Caki2 (cell line): ENCODE data around the gene ZDHHC24. TPM values are rescaled to one million over a fixed set of nuclear protein-coding genes. Genes with fewer than 3 reads are reported as not detected.

Experiments
- DNase-seq: peaks from one replicate; pipeline ENCODE4 v3.0.0-alpha.2; 2015; ENCODE audit warnings: low read depth
- in situ Hi-C: cut with HindIII; loops from 2 replicates; pipeline ENCODE4 v1.10.0; 2016; ENCODE audit warnings: low sequenced_read_pairs, low pct_unique_long_range_greater_than_20kb, mixed read lengths
- total RNA-seq: library from RNA; depleted of rRNA; stranded (reverse); fragments of >200 nt; shearing (Covaris generic); gene quantifications from 2 replicates; pipeline ENCODE4 v1.2.3, GENCODE V29; 2014; ENCODE audit warnings: low replicate concordance; rRNA removed

ZDHHC24 gene
- total RNA-seq, 1 experiment from 2014 or later, result 10.9 TPM

DNA sequence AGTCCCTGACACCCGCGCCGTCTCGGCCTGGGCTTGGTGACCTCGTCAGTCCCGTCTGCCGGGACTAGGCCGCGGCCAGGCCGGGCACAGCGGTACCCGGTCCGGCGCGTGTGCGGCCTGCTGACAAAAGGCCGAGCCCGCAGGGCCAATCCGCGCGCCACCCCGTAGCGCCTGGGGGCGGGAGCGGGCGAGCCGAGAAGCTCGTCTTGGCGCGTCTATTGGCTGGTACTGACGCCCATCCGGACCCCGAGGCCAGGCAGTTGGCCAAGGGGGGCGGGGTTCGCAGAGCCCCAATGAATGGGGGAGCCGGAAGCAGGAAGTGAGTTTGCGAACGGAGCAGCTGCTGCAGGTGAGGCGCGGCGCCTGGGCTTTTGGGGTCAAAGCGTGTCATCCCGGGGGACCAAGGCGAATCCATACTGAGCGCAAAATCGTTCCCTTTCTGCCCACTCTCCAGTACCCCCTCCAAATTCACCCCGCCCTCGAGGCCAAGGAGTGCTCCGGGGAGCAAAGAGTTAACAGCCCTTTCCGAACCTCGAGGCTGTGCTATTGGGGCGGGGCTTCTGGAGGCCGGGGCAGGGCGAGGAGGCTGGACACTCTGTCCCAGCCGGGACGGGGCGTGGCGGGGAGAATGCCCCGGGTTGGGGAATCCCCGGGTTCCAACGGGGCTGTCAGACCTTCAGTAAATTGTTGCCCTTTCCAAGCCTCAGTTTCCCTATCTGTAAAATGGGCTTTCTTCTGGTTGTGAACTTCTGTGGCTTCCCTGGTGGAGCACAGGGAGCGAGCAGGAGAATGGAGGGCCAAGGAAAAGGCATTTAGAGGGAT, 65.5 kb downstream of the ZDHHC24 start, which contains the start of gene DPP3:
DPP3 (plus strand) TSS at position 318 of the 822 bp plus-strand sequence. CDS start 1,767 bp downstream, outside the sequence.
- in situ Hi-C loops, result no loop called here
- peak; percentile 94 for DNase-seq

DNA sequence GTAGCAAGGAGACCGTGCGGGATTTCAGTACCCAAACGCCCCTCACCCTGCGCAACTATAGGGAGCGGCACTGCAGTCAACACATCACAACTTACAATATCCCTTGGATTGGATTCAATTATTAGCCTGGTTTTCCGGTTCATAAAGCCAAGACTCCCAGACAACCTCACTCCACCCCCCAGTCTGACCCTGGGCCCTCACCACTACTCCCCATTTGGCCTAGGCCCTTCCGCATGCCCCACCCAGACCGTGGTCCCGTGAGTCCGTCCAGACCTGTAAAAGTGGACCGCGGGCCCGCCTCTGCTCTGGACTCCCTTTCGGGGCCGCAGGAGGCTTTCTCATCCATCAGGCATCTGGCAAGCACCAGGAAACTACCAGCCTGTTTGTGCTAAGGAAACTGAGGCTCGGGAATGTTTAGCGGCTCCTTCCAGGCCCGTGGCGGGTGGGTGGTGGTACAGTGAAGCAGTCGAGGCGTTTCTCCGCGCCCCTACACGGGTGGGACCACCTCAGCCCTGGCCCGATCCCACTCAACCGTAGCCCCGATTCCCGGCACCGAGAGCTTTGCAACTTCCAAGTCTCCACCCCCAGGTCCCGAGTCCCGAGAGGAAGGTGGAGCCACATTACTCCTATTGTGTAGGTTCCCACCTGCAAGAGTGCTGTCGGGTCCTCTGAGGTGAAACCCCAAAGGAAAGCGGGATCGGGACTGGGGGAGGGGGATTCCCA, 66.3 kb downstream of the ZDHHC24 start:
- DNase-seq, result no peak
- in situ Hi-C loops, result no loop called here

DNA sequence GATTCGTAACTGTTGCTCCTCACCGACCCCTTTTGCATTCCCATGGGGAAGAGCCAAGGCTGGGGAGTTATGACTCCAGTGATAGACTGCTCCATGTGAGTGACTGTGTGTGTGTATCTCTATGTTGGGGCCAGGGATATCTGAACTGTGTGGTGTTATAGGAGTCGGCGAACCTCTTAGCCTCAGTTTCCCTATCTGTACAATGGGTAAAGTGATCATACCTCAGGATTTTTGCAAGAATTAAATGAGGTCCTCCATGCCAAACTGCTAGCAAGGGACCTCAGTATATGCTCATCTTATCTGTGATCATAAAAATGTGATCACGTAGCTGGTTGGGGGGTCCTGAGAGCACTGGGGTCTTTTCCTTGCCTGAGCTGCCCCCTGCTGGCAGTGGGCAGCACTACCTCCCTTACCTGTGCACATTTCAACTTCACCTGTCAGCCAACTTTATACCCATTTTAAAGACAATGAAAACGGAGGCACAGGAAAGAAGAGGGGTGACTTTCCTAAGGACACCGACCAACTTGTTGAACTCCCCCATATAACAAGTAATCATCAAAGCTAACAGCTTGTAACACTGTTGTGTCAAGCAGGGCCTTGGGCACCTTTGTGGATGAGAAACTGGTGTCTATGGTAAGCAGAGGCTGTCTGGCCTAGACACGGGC, 67.0 kb downstream of the ZDHHC24 start:
- in situ Hi-C loops, result no loop called here
- DNase-seq, result peak; percentile 21

DNA sequence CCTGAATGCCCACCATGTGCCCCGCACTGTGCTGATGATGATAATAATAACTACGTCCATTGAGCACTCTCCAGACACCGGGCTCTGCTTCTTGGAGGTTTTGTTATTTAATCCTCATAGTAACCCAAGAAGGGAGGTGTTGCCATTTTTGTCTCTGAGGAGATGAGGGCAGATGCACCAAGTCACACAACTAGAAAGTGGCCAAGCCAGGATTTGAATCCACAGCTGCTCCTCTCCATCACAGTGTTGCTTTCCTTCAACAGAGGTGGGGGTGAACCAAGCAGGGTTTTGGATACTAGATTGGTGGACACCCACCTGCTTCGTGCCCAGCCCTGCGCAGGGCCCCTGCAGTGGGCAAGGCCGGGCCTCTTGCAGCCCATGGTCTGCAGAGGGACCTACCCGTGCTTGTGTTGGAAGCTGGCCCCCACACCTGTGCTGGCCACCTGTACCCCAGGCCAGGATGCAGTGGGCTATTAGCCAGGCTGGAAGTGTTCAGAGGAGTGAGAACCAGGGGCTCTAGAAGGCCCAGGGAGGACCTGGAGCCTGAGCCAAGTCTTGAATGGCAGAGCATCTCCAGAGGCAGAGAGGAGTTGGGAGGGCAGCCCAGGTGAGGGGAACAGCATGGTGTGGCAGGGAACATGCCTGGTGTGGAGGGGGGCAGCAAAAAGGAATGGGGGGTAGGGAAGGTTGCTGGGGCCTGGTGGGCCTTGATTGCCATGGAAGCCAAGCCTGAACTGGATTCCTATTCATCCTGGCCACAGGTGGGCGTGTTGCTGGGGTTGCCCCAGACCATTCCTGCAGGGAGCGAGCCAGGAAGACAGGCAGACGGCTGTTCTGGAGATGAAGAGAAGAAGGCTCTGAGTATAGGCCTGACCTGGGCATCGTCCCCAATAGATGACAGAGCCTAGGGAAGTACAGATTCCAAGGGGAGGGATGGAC, 68.3 kb downstream of the ZDHHC24 start:
- DNase-seq, result no peak
- in situ Hi-C loops, result no loop called here

DNA sequence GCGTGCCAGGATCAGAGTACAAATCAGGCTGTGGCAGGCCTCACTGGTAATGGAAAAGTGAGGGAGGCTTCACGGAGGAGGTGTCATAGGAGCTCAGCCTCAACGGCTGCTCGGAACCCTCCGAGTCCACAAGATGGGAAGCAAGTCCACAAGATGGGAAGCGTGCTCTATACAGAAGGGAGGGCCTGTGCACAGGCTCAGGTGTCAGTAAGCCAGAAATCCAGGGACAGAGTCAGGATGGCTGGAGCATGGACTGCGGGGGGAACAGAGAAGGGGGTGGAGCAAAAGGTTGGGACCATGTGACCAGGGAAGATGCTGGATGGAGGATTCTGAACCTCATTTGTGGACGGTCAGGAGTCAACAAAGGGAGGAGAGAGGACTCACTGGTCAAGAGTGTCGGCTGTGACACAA, 69.0 kb downstream of the ZDHHC24 start:
- in situ Hi-C loops, result no loop called here
- DNase-seq, result no peak

DNA sequence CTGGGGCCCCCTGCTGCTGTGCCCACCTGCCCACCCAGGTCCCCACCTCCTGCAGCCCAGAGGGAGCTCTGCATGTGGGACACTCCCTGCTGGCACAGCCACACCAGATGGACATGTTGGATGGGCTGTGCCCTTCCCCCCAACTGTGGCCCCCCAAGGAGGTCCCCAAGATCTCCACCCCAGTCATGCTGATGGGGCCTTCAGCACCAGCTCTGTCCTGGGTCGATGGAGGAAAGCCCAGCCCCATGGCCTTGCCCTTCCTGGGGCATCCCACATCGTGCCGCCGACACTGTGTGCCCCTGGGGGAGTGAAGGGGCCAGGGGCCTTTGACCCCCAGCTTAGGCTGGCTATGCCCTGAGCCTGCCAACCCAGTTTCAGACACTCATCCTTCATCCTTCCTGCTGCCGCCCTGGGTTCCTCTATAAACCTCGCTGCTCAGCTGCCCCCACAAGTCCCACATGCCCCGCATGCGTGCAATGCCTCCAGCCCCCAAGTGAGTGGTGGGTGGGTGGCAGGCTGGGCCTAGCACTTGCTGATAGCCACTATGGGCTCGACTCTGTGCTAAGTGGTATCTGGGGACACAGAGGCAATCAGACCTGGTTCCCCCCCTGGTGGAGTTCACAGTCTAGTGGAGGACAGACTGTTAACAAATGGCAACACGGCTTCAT, 69.5 kb downstream of the ZDHHC24 start:
- DNase-seq, result no peak
- in situ Hi-C loops, result no loop called here

DNA sequence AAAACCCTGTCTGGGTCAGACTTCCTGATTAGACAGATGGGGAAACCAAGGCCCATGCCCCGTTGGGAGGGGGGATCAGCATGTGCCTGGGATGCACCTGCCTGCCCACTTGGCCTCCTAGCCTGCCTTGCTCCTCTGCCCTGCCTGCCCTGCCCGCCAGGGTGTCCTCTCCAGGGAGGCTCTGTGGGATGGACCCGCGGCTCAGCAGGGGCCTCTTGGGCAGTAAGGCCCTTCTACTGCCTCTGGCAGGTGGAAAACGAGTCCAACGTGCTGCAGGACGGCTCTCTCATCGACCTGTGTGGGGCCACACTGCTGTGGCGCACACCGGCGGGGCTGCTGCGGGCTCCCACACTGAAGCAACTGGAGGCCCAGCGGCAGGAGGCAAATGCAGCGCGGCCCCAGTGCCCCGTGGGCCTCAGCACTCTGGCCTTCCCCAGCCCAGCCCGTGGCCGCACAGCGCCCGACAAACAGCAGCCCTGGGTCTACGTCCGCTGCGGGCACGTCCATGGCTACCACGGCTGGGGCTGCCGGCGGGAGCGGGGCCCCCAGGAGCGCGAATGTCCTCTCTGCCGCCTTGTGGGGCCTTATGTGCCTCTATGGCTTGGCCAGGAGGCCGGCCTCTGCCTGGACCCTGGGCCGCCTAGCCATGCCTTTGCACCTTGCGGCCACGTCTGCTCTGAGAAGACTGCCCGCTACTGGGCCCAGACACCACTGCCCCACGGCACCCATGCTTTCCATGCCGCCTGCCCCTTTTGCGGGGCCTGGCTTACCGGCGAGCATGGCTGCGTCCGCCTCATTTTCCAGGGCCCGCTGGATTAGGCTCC, 70.3 kb downstream of the ZDHHC24 start:
- in situ Hi-C loops, result no loop called here

DNA sequence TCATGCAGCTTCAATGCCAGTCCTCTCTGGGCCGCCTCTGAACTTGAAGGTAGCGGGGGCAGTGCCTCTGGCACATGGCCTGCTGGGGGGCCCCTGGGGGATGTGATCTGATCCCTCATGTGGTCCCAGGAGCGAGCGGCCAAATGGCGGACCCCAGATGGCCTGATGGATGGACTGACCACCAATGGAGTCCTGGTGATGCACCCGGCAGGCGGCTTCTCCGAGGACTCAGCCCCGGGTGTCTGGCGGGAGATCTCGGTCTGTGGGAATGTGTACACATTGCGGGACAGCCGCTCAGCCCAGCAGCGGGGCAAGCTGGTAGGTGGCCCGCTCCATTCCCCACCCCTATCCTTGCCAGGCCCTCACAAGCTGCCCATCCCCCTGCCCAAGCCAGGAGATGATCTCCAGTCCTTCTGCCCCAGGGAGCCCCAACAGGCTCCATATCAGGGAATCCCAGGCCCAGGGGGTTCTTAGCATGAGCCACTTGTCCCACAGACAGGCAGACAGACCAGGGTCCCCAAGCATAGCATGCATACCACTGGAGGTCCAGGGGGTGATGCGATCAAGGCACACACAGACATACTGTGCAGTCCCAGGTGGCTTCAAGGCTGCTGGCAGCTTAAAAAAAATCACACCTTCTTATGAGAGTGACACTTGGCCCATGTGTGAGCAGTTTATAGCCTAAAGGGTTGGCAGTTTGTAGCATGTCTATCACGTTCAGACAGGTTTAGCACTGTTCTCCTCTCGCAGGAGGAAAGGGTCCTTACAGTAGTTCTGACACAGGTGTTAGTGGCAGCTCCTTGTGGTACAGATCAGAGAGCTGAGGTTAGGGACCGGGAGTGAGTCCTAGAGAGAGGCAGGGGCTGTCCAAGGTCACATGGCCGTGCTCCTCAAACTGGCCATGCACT, 72.0 kb downstream of the ZDHHC24 start:
- in situ Hi-C loops, result no loop called here
- DNase-seq, result no peak

More for the DNA sequence above, 70.3 kb downstream of the ZDHHC24 start:
- DNase-seq, result no peak

DNA sequence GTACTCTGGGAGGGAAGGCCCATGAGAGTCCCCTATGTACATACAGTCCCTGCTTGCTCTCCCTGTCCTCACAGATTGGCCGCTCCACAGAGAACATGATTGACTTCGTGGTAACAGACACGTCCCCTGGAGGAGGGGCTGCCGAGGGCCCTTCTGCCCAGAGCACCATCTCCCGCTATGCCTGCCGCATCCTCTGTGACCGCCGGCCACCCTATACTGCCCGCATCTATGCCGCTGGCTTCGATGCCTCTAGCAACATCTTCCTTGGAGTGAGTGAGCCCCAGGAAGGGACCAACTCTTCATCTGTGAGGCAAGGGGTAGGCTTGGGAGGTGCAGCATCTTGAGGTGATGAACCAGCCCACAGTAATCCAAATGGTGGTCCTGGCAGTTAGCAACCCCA, 72.7 kb downstream of the ZDHHC24 start:
- in situ Hi-C loops, result no loop called here
- DNase-seq, result no peak

DNA sequence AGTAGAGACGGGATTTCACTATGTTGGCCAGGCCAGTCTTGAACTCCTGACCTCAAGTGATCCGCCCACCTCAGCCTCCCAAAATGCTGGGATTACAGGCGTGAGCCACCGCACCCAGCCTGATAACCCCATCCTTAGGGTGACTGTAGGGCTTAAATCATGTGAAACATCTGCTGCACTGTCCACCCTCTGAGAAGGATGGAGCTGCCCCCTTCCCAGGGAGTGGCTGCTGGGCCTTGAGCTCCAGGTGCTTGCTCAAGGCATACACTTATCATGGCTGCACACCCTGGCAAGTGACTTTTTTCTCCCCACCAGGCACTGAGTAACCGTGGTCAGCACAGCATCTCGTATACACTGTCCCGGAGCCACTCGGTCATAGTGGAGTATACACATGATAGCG, 73.8 kb downstream of the ZDHHC24 start:
- in situ Hi-C loops, result no loop called here
- DNase-seq, result no peak

DNA sequence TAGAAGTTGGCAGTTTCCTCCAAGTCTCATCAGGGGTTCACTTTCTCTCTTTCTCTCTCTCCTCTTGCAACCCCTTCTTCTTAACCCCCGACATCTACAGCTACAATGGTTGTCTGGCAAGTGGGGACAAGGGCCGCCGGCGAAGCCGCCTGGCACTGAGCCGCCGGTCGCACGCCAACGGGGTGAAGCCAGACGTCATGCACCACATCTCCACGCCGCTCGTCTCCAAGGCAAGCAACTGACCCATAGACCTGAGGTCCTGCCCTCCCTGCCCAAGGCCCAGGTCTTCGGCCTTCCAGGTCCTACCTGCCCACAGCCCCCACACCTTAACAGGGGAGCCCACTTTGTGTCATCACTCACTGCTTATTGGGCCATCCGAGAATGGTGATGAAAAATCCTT, 74.7 kb downstream of the ZDHHC24 start:
- DNase-seq, result no peak
- in situ Hi-C loops, result no loop called here

Other genes with a start within 250 kb of the ZDHHC24 start
- not detected in 2 replicates for gene CD248, start 229.0 kb downstream of the ZDHHC24 start, total RNA-seq
- gene RIN1, start 209.6 kb downstream of the ZDHHC24 start, total RNA-seq, result 24.5 and 28.4 TPM in 2 replicates
- 80.0 and 85.9 TPM in 2 replicates for gene BRMS1, start 200.9 kb downstream of the ZDHHC24 start, total RNA-seq
- gene B4GAT1, start 198.4 kb downstream of the ZDHHC24 start, total RNA-seq, result 58.0 and 65.4 TPM in 2 replicates
- not detected in 2 replicates for gene SLC29A2, start 174.3 kb downstream of the ZDHHC24 start, total RNA-seq
- gene NPAS4, start 125.0 kb downstream of the ZDHHC24 start, total RNA-seq, result not detected in 2 replicates
- 113 and 202 TPM in 2 replicates for gene MRPL11, start 107.2 kb downstream of the ZDHHC24 start, total RNA-seq
- 10.0 and 16.7 TPM in 2 replicates for gene PELI3, start 79.1 kb downstream of the ZDHHC24 start, total RNA-seq
- 59.9 and 102 TPM in 2 replicates for gene DPP3, start 65.6 kb downstream of the ZDHHC24 start, total RNA-seq
- gene BBS1, start 35.4 kb downstream of the ZDHHC24 start, total RNA-seq, result 20.6 and 28.0 TPM in 2 replicates
- not detected in 2 replicates for gene ACTN3, start 855 bp upstream of the ZDHHC24 start, total RNA-seq
- not detected in 2 replicates for gene CTSF, start 22.6 kb upstream of the ZDHHC24 start, total RNA-seq
- 0.41 and 0.61 TPM in 2 replicates for gene CCDC87, start 47.0 kb upstream of the ZDHHC24 start, total RNA-seq
- 38.1 and 43.5 TPM in 2 replicates for gene CCS, start 47.1 kb upstream of the ZDHHC24 start, total RNA-seq
- gene RBM14, start 70.6 kb upstream of the ZDHHC24 start, total RNA-seq, result 15.3 and 17.1 TPM in 2 replicates
- 116 and 133 TPM in 2 replicates for gene RBM4, start 92.7 kb upstream of the ZDHHC24 start, total RNA-seq
- 8.5 and 29.2 TPM in 2 replicates for gene RBM4B, start 131.8 kb upstream of the ZDHHC24 start, total RNA-seq
- 0.71 and 0.87 TPM in 2 replicates for gene SPTBN2, start 183.2 kb upstream of the ZDHHC24 start, total RNA-seq